Measurements from ENCODE around the gene CADM1. TPM values are rescaled to one million over a fixed set of nuclear protein-coding genes. Genes with fewer than 3 reads are reported as not detected.

Gene CADM1
- total and polyA plus RNA-seq, 4 experiments from 2014 or later: 2.8 to 5.6 (median 3.3) TPM

- Mint-ChIP-seq H3K36me3 (no peaks in the 10 kb centered on the region), H3K9me3 (no peaks in the 10 kb centered on the region), H3K4me3 (no peak overlapping the region), H3K27ac (no peak overlapping the region), H3K27me3 (peaks cover 1 to 2% of the 10 kb centered on the region in 2 donors), H3K4me1 (no peaks in the 10 kb centered on the region)
- CTCF ChIA-PET (ENCODE audit: partially characterized antibody): no interaction called here
- intact Hi-C loops (cut with micrococcal nuclease): no loop called here
- H3K9me3 ChIP-seq (ENCODE audit: control insufficient read depth in 1 of 2, low read length in 2 of 2): no peaks in the 10 kb centered on the region
- no peaks in the 10 kb centered on the region for H3K27me3 ChIP-seq (ENCODE audit: insufficient read depth, low read length)
- POLR2A ChIA-PET (ENCODE audit: partially characterized antibody): no interaction called here
- no peak overlapping the region for H3K4me3 ChIP-seq (ENCODE audit: low read length in 2 of 2)
- no peak for DNase-seq
- no peaks in the 10 kb centered on the region for H3K4me1 ChIP-seq (ENCODE audit: insufficient read depth, low read length)
- no peaks in the 10 kb centered on the region for H3K36me3 ChIP-seq (ENCODE audit: insufficient read depth, low read length)
- H3K27ac ChIP-seq (ENCODE audit: low read depth, low read length): no peak overlapping the region
Observed at GRCh38 chr11:115267238-115267781, 236.9 kb downstream of the CADM1 start.

- Mint-ChIP-seq H3K27me3 (peaks cover 0 to 2% of the 10 kb centered on the region in 2 donors), H3K36me3 (no peaks in the 10 kb centered on the region), H3K4me3 (no peak overlapping the region), H3K27ac (no peak overlapping the region), H3K4me1 (no peaks in the 10 kb centered on the region), H3K9me3 (no peaks in the 10 kb centered on the region)
- POLR2A ChIA-PET (ENCODE audit: partially characterized antibody): no interaction called here
- Histone ChIP-seq H3K4me1 (ENCODE audit: insufficient read depth, low read length) (no peaks in the 10 kb centered on the region), H3K36me3 (ENCODE audit: insufficient read depth, low read length) (no peaks in the 10 kb centered on the region), H3K4me3 (ENCODE audit: low read length in 2 of 2) (no peak overlapping the region), H3K27me3 (ENCODE audit: insufficient read depth, low read length) (no peaks in the 10 kb centered on the region), H3K27ac (ENCODE audit: low read depth, low read length) (no peak overlapping the region), H3K9me3 (ENCODE audit: control insufficient read depth in 1 of 2, low read length in 2 of 2) (no peaks in the 10 kb centered on the region)
- DNase-seq: no peak
- intact Hi-C loops (cut with micrococcal nuclease): no loop called here
- CTCF ChIA-PET (ENCODE audit: partially characterized antibody): no interaction called here
Observed at GRCh38 chr11:115266066-115266639, 238.1 kb downstream of the CADM1 start.

GRCh38 chr11:115263799-115264656 lies 240.2 kb downstream of the CADM1 start:
- no peak overlapping the region for H3K27ac ChIP-seq (ENCODE audit: low read depth, low read length)
- Mint-ChIP-seq H3K27me3 (no peaks in the 10 kb centered on the region), H3K4me1 (no peaks in the 10 kb centered on the region), H3K9me3 (no peaks in the 10 kb centered on the region), H3K4me3 (no peak overlapping the region), H3K36me3 (no peaks in the 10 kb centered on the region), H3K27ac (no peak overlapping the region)
- H3K36me3 ChIP-seq (ENCODE audit: insufficient read depth, low read length): no peaks in the 10 kb centered on the region
- no peaks in the 10 kb centered on the region for H3K27me3 ChIP-seq (ENCODE audit: insufficient read depth, low read length)
- CTCF ChIA-PET (ENCODE audit: partially characterized antibody): no interaction called here
- intact Hi-C loops (cut with micrococcal nuclease): no loop called here
- no peak for DNase-seq
- POLR2A ChIA-PET (ENCODE audit: partially characterized antibody): no interaction called here
- no peaks in the 10 kb centered on the region for H3K4me1 ChIP-seq (ENCODE audit: insufficient read depth, low read length)
- no peak overlapping the region for H3K4me3 ChIP-seq (ENCODE audit: low read length in 2 of 2)
- H3K9me3 ChIP-seq (ENCODE audit: control insufficient read depth in 1 of 2, low read length in 2 of 2): no peaks in the 10 kb centered on the region

- Mint-ChIP-seq H3K27me3 (peaks cover 0 to 4% of the 10 kb centered on the region in 2 donors), H3K4me1 (peaks cover 0 to 10% (median 0%) of the 10 kb centered on the region in 4 donors), H3K9me3 (no peaks in the 10 kb centered on the region), H3K4me3 (no peak overlapping the region), H3K27ac (no peak overlapping the region), H3K36me3 (no peaks in the 10 kb centered on the region)
- no peaks in the 10 kb centered on the region for H3K9me3 ChIP-seq (ENCODE audit: control insufficient read depth in 1 of 2, low read length in 2 of 2)
- no peak for DNase-seq
- no peaks in the 10 kb centered on the region for H3K4me1 ChIP-seq (ENCODE audit: insufficient read depth, low read length)
- no peak overlapping the region for H3K27ac ChIP-seq (ENCODE audit: low read depth, low read length)
- ChIA-PET POLR2A (ENCODE audit: partially characterized antibody) (no interaction called here), CTCF (ENCODE audit: partially characterized antibody) (no interaction called here)
- no peaks in the 10 kb centered on the region for H3K27me3 ChIP-seq (ENCODE audit: insufficient read depth, low read length)
- no peaks in the 10 kb centered on the region for H3K36me3 ChIP-seq (ENCODE audit: insufficient read depth, low read length)
- no peak overlapping the region for H3K4me3 ChIP-seq (ENCODE audit: low read length in 2 of 2)
- intact Hi-C loops (cut with micrococcal nuclease): no loop called here
Observed at GRCh38 chr11:115258216-115258615, 246.0 kb downstream of the CADM1 start.

- Mint-ChIP-seq H3K27me3 (peaks cover 0 to 4% of the 10 kb centered on the region in 2 donors), H3K4me3 (no peak overlapping the region), H3K4me1 (peaks cover 0 to 10% (median 0%) of the 10 kb centered on the region in 4 donors), H3K36me3 (no peaks in the 10 kb centered on the region), H3K27ac (no peak overlapping the region), H3K9me3 (no peaks in the 10 kb centered on the region)
- Histone ChIP-seq H3K9me3 (ENCODE audit: control insufficient read depth in 1 of 2, low read length in 2 of 2) (no peaks in the 10 kb centered on the region), H3K4me1 (ENCODE audit: insufficient read depth, low read length) (no peaks in the 10 kb centered on the region), H3K27ac (ENCODE audit: low read depth, low read length) (no peak overlapping the region), H3K4me3 (ENCODE audit: low read length in 2 of 2) (no peak overlapping the region), H3K27me3 (ENCODE audit: insufficient read depth, low read length) (no peaks in the 10 kb centered on the region), H3K36me3 (ENCODE audit: insufficient read depth, low read length) (no peaks in the 10 kb centered on the region)
- CTCF ChIA-PET (ENCODE audit: partially characterized antibody): no interaction called here
- intact Hi-C loops (cut with micrococcal nuclease): no loop called here
- no peak for DNase-seq
- POLR2A ChIA-PET (ENCODE audit: partially characterized antibody): no interaction called here
Observed at GRCh38 chr11:115257678-115258077, 246.5 kb downstream of the CADM1 start.

GRCh38 chr11:115257270-115257669 lies 246.9 kb downstream of the CADM1 start:
- no peaks in the 10 kb centered on the region for H3K36me3 Mint-ChIP-seq
- H3K9me3 Mint-ChIP-seq: no peaks in the 10 kb centered on the region
- Histone ChIP-seq H3K9me3 (ENCODE audit: control insufficient read depth in 1 of 2, low read length in 2 of 2) (no peaks in the 10 kb centered on the region), H3K36me3 (ENCODE audit: insufficient read depth, low read length) (no peaks in the 10 kb centered on the region), H3K27me3 (ENCODE audit: insufficient read depth, low read length) (no peaks in the 10 kb centered on the region), H3K4me3 (ENCODE audit: low read length in 2 of 2) (no peak overlapping the region), H3K27ac (ENCODE audit: low read depth, low read length) (no peak overlapping the region), H3K4me1 (ENCODE audit: insufficient read depth, low read length) (no peaks in the 10 kb centered on the region)
- no peak for DNase-seq
- peaks cover 0 to 4% of the 10 kb centered on the region in 2 donors for H3K27me3 Mint-ChIP-seq
- ChIA-PET CTCF (ENCODE audit: partially characterized antibody) (no interaction called here), POLR2A (ENCODE audit: partially characterized antibody) (no interaction called here)
- H3K4me1 Mint-ChIP-seq: peaks cover 0 to 10% (median 0%) of the 10 kb centered on the region in 4 donors
- intact Hi-C loops (cut with micrococcal nuclease): no loop called here
- H3K27ac Mint-ChIP-seq: no peak overlapping the region
- no peak overlapping the region for H3K4me3 Mint-ChIP-seq

GRCh38 chr11:115256397-115257197 lies 247.6 kb downstream of the CADM1 start:
- Histone ChIP-seq H3K27ac (ENCODE audit: low read depth, low read length) (no peak overlapping the region), H3K4me3 (ENCODE audit: low read length in 2 of 2) (no peak overlapping the region), H3K27me3 (ENCODE audit: insufficient read depth, low read length) (no peaks in the 10 kb centered on the region), H3K4me1 (ENCODE audit: insufficient read depth, low read length) (no peaks in the 10 kb centered on the region), H3K36me3 (ENCODE audit: insufficient read depth, low read length) (no peaks in the 10 kb centered on the region), H3K9me3 (ENCODE audit: control insufficient read depth in 1 of 2, low read length in 2 of 2) (no peaks in the 10 kb centered on the region)
- H3K4me3 Mint-ChIP-seq: no peak overlapping the region
- H3K27me3 Mint-ChIP-seq: peaks cover 0 to 4% of the 10 kb centered on the region in 2 donors
- CTCF ChIA-PET (ENCODE audit: partially characterized antibody): no interaction called here
- H3K9me3 Mint-ChIP-seq: no peaks in the 10 kb centered on the region
- peaks cover 0 to 10% (median 0%) of the 10 kb centered on the region in 4 donors for H3K4me1 Mint-ChIP-seq
- intact Hi-C loops (cut with micrococcal nuclease): no loop called here
- H3K36me3 Mint-ChIP-seq: no peaks in the 10 kb centered on the region
- DNase-seq: peak in 1 of 5 donors; percentile 1
- POLR2A ChIA-PET (ENCODE audit: partially characterized antibody): no interaction called here
- H3K27ac Mint-ChIP-seq: peak overlapping the region in 1 of 7 donors; percentile 31

All from CD4-positive, alpha-beta memory T cell (primary cell).